ENCODE data around the gene LYPD6. TPM values are rescaled to one million over a fixed set of nuclear protein-coding genes. Genes with fewer than 3 reads are reported as not detected.

LYPD6 gene
- total and polyA plus RNA-seq, 2 donors (not counting 1 experiment from before 2014, with no cell fraction given): not detected

GRCh38 chr2:149371476-149371875, 41.1 kb downstream of the LYPD6 start:
- no peak overlapping the region for H3K9ac ChIP-seq (ENCODE audit: low read length)
- peaks cover 20% of the 10 kb centered on the region for H3K27me3 Mint-ChIP-seq
- no peaks in the 10 kb centered on the region for H3K36me3 ChIP-seq (replicated peaks in 1 of 2; ENCODE audit: control extremely low read depth in 1 of 2, control insufficient read depth in 1 of 2, extremely low read depth in 1 of 2, insufficient read depth in 2 of 2, low read length in 1 of 2)
- no peaks in the 10 kb centered on the region for H3K79me2 ChIP-seq (ENCODE audit: control insufficient read depth, insufficient read depth, low read length)
- H3K27ac ChIP-seq (ENCODE audit: low read length in 2 of 2): no peak overlapping the region
- ChIA-PET POLR2A (no interaction called here), CTCF (no interaction called here)
- H3K27me3 ChIP-seq (replicated peaks in 1 of 4; ENCODE audit: control extremely low read depth in 1 of 4, control insufficient read depth in 3 of 4, insufficient read depth in 4 of 4, low read length in 3 of 4): peaks cover 0 to 6% (median 0%) of the 10 kb centered on the region in 4 experiments
- intact Hi-C loops (cut with micrococcal nuclease): no loop called here
- H3K4me1 ChIP-seq (ENCODE audit: control insufficient read depth in 2 of 2, insufficient read depth in 2 of 2, low read length in 2 of 2): no peaks in the 10 kb centered on the region
- no peaks in the 10 kb centered on the region for H3K4me1 Mint-ChIP-seq
- TF ChIP-seq CTCF (IDR thresholded peaks at IDR 0.05) (no peak), EZH2 (IDR thresholded peaks at IDR 0.05; ENCODE audit: borderline replicate concordance, insufficient read depth, low read depth, low read length, poor library complexity, severe bottlenecking) (no peak)
- H3K9me3 Mint-ChIP-seq (ENCODE audit: insufficient read depth): no peaks in the 10 kb centered on the region
- H3K27ac Mint-ChIP-seq: no peak overlapping the region
- H3K4me2 ChIP-seq (replicated peaks; ENCODE audit: low read depth, low read length, poor library complexity, severe bottlenecking): no peak overlapping the region
- no peak overlapping the region for H3K4me3 Mint-ChIP-seq
- no peak overlapping the region for H3K4me3 ChIP-seq (ENCODE audit: control extremely low read depth in 1 of 5, extremely low read depth in 1 of 5, insufficient read depth in 1 of 5, low read depth in 2 of 5, low read length in 4 of 5)
- no peak for ATAC-seq (ENCODE audit: low read depth)
- H3K9me3 ChIP-seq (ENCODE audit: control extremely low read depth in 1 of 3, control insufficient read depth in 2 of 3, insufficient read depth in 1 of 3, low read length in 2 of 3): no peaks in the 10 kb centered on the region
- no peak overlapping the region for H2AFZ ChIP-seq (ENCODE audit: insufficient read depth, low read depth, low read length, poor library complexity, severe bottlenecking)
- WGBS (ENCODE audit: insufficient coverage): 100% methylated on average over 5 of the region's 6 CpGs
- no peak for DNase-seq
- no peaks in the 10 kb centered on the region for H4K20me1 ChIP-seq (ENCODE audit: control insufficient read depth, insufficient read depth, low read length, poor library complexity, severe bottlenecking)

- POLR2A ChIA-PET: no interaction called here
- no peak overlapping the region for H2AFZ ChIP-seq (ENCODE audit: insufficient read depth, low read depth, low read length, poor library complexity, severe bottlenecking)
Observed at GRCh38 chr2:149375801-149376361, 45.5 kb downstream of the LYPD6 start.

More at GRCh38 chr2:149375801-149376361, 45.5 kb downstream of the LYPD6 start:
- no peaks in the 10 kb centered on the region for H3K27me3 ChIP-seq (replicated peaks in 1 of 4; ENCODE audit: control extremely low read depth in 1 of 4, control insufficient read depth in 3 of 4, insufficient read depth in 4 of 4, low read length in 3 of 4)
- no peak overlapping the region for H3K27ac ChIP-seq (ENCODE audit: low read length in 2 of 2)
- no peak overlapping the region for H3K27ac Mint-ChIP-seq
- H3K79me2 ChIP-seq (ENCODE audit: control insufficient read depth, insufficient read depth, low read length): no peaks in the 10 kb centered on the region
- DNase-seq (no peak), ATAC-seq (ENCODE audit: low read depth) (no peak)
- H3K9ac ChIP-seq (ENCODE audit: low read length): no peak overlapping the region
- H3K4me1 Mint-ChIP-seq: no peaks in the 10 kb centered on the region
- intact Hi-C loops (cut with micrococcal nuclease): no loop called here
- TF ChIP-seq CTCF (IDR thresholded peaks at IDR 0.05) (no peak), EZH2 (IDR thresholded peaks at IDR 0.05; ENCODE audit: borderline replicate concordance, insufficient read depth, low read depth, low read length, poor library complexity, severe bottlenecking) (no peak)
- no peaks in the 10 kb centered on the region for H3K36me3 ChIP-seq (replicated peaks in 1 of 2; ENCODE audit: control extremely low read depth in 1 of 2, control insufficient read depth in 1 of 2, extremely low read depth in 1 of 2, insufficient read depth in 2 of 2, low read length in 1 of 2)
- WGBS (ENCODE audit: insufficient coverage): 90% methylated on average over 5 of the region's 8 CpGs
- no peak overlapping the region for H3K4me3 ChIP-seq (ENCODE audit: control extremely low read depth in 1 of 5, extremely low read depth in 1 of 5, insufficient read depth in 1 of 5, low read depth in 2 of 5, low read length in 4 of 5)
- CTCF ChIA-PET: no interaction called here
- H3K9me3 ChIP-seq (ENCODE audit: control extremely low read depth in 1 of 3, control insufficient read depth in 2 of 3, insufficient read depth in 1 of 3, low read length in 2 of 3): no peaks in the 10 kb centered on the region
- H3K4me2 ChIP-seq (replicated peaks; ENCODE audit: low read depth, low read length, poor library complexity, severe bottlenecking): no peak overlapping the region
- peaks cover 9% of the 10 kb centered on the region for H3K27me3 Mint-ChIP-seq
- no peaks in the 10 kb centered on the region for H3K9me3 Mint-ChIP-seq (ENCODE audit: insufficient read depth)
- H3K4me3 Mint-ChIP-seq: no peak overlapping the region
- H4K20me1 ChIP-seq (ENCODE audit: control insufficient read depth, insufficient read depth, low read length, poor library complexity, severe bottlenecking): no peaks in the 10 kb centered on the region
- H3K4me1 ChIP-seq (ENCODE audit: control insufficient read depth in 2 of 2, insufficient read depth in 2 of 2, low read length in 2 of 2): no peaks in the 10 kb centered on the region
